Activated naive CD4-positive, alpha-beta T cell treated with anti-CD3 and anti-CD28 coated beads, Interleukin-2, amount 10 ng/mL, durations not matched to agents 7 days and 5 days (primary cell): ENCODE results near the gene ACP4.

Experiments
- CTCF ChIA-PET: fragments of 350-600 bp; sonication (Branson Sonifier 250); formaldehyde crosslinking; loops from one replicate; lab custom pipeline; 2021; ENCODE audit warnings: antibody characterized with exemption; lab: Charles Lee
- DNase-seq: peaks from one replicate; pipeline ENCODE4 v3.0.0-alpha.2; 2020
- H3K27ac Mint-ChIP-seq: one replicate; pipeline ENCODE4 v1.8.0; 2021; ENCODE audit warnings: mild to moderate bottlenecking, moderate library complexity, mixed read lengths
- H3K27me3 Mint-ChIP-seq: one replicate; pipeline ENCODE4 v1.8.0; 2021; ENCODE audit warnings: mild to moderate bottlenecking, mixed read lengths
- H3K36me3 Mint-ChIP-seq: one replicate; pipeline ENCODE4 v1.8.0; 2021; ENCODE audit warnings: mixed read lengths
- H3K4me1 Mint-ChIP-seq: one replicate; pipeline ENCODE4 v1.8.0; 2021; ENCODE audit warnings: mixed read lengths
- H3K4me3 Mint-ChIP-seq: one replicate; pipeline ENCODE4 v1.8.0; 2021; ENCODE audit warnings: mild to moderate bottlenecking, moderate library complexity, mixed read lengths
- H3K9me3 Mint-ChIP-seq: one replicate; pipeline ENCODE4 v1.8.0; 2021; ENCODE audit warnings: mixed read lengths

Gene ACP4

GRCh38 chr19:50844296-50844935 is 54.2 kb downstream of the ACP4 start:
- DNase-seq: no peak
- peaks cover 4% of the 10 kb centered on the region for H3K9me3 Mint-ChIP-seq
- no peak overlapping the region for H3K4me3 Mint-ChIP-seq
- no peak overlapping the region for H3K27ac Mint-ChIP-seq
- H3K4me1 Mint-ChIP-seq: no peaks in the 10 kb centered on the region
- no peaks in the 10 kb centered on the region for H3K36me3 Mint-ChIP-seq
- H3K27me3 Mint-ChIP-seq: peaks cover 20% of the 10 kb centered on the region
- CTCF ChIA-PET: interaction anchor here (1.3 kb wide), 1 partner anchor 77 kb away, joined by 4 read pairs; no protein-coding TSS in a partner anchor
